ENCODE results near the gene ANXA10.
"Not testable (repeated sequence)": the region's sequence is repeated elsewhere in the genome, so short reads cannot be mapped to it uniquely, and the experiment has no call there.

The ANXA10 gene

GRCh38 chr4:168092176-168092712 lies at the start of gene ANXA10:
TSS of gene ANXA10 (plus strand) at chr4:168092537. CDS start at chr4:168092701, 164 bp downstream.
- DNase-seq, result no peak

GRCh38 chr4:168045354-168045753 lies 47.0 kb upstream of the ANXA10 start:
- DNase-seq, result no peak

- no peak for DNase-seq
Measured at GRCh38 chr4:168050002-168050401, 42.3 kb upstream of the ANXA10 start.

- DNase-seq, result no peak
Measured at GRCh38 chr4:168051526-168051925, 40.8 kb upstream of the ANXA10 start.

- DNase-seq, result no peak
Measured at GRCh38 chr4:168057412-168057811, 34.9 kb upstream of the ANXA10 start.

- DNase-seq, result no peak
Measured at GRCh38 chr4:168059251-168059650, 33.1 kb upstream of the ANXA10 start.

GRCh38 chr4:168063031-168063430 lies 29.3 kb upstream of the ANXA10 start:
- no peak for DNase-seq

GRCh38 chr4:168070903-168071302 lies 21.4 kb upstream of the ANXA10 start:
- DNase-seq, result no peak

GRCh38 chr4:168071304-168071703 lies 21.0 kb upstream of the ANXA10 start:
- no peak for DNase-seq

GRCh38 chr4:168074861-168075260 lies 17.5 kb upstream of the ANXA10 start:
- no peak for DNase-seq

- peak; percentile 35 for DNase-seq
Measured at GRCh38 chr4:168076989-168077725, 15.2 kb upstream of the ANXA10 start.

GRCh38 chr4:168077726-168078239 lies 14.6 kb upstream of the ANXA10 start:
- no peak for DNase-seq

- DNase-seq, result no peak
Measured at GRCh38 chr4:168082379-168082778, 10.0 kb upstream of the ANXA10 start.

- no peak for DNase-seq
Measured at GRCh38 chr4:168095776-168096406, 3.6 kb downstream of the ANXA10 start.

- DNase-seq, result no peak
Measured at GRCh38 chr4:168096407-168096784, 4.1 kb downstream of the ANXA10 start.

- no peak for DNase-seq
Measured at GRCh38 chr4:168097161-168097560, 4.8 kb downstream of the ANXA10 start.

GRCh38 chr4:168098248-168098717 lies 5.9 kb downstream of the ANXA10 start:
- no peak for DNase-seq

- no peak for DNase-seq
Measured at GRCh38 chr4:168099195-168099594, 6.9 kb downstream of the ANXA10 start.

- DNase-seq, result no peak
Measured at GRCh38 chr4:168101026-168101425, 8.7 kb downstream of the ANXA10 start.

GRCh38 chr4:168102403-168102802 lies 10.1 kb downstream of the ANXA10 start:
- DNase-seq, result no peak

- DNase-seq, result no peak
Measured at GRCh38 chr4:168109527-168109926, 17.2 kb downstream of the ANXA10 start.

GRCh38 chr4:168113059-168113458 lies 20.7 kb downstream of the ANXA10 start:
- not testable (repeated sequence) for DNase-seq

GRCh38 chr4:168118116-168118655 lies 25.8 kb downstream of the ANXA10 start:
- no peak for DNase-seq

- DNase-seq, result no peak
Measured at GRCh38 chr4:168119100-168119499, 26.8 kb downstream of the ANXA10 start.
